Panc1 (cell line): ENCODE results near the gene RBMS3.

Source experiments
- POLR2AphosphoS5 ChIP-seq: IDR thresholded peaks from 2 replicates; pipeline ENCODE4 v1.6.1; 2012; ENCODE audit warnings: mild to moderate bottlenecking, low read depth, low read length, moderate library complexity
- REST ChIP-seq, 2 experiments: IDR thresholded peaks; 2 replicates each; pipeline ENCODE4 v1.6.1; 2011 to 2012; ENCODE audit warnings: low read depth in 2 of 2, control low read depth in 1 of 2, low read length in 1 of 2, mild to moderate bottlenecking in 1 of 2, moderate library complexity in 1 of 2; ENCODE audit not compliant: insufficient read depth in 1 of 2
- TCF7L2 ChIP-seq: IDR thresholded peaks from 2 replicates; pipeline ENCODE4 v1.6.1; 2011; ENCODE audit warnings: mild to moderate bottlenecking, low read depth, low read length, inconsistent platforms
- TF ChIP-seq, protein P1 (sequence below): fragments of 450-650 bp; IDR thresholded peaks from 2 replicates; pipeline ENCODE4 v1.5.1; 2017; ENCODE audit warnings: mild to moderate bottlenecking

GRCh38 chr3:29536016-29536758, 255.3 kb downstream of the RBMS3 start:
- TF ChIP-seq, protein P1, sequence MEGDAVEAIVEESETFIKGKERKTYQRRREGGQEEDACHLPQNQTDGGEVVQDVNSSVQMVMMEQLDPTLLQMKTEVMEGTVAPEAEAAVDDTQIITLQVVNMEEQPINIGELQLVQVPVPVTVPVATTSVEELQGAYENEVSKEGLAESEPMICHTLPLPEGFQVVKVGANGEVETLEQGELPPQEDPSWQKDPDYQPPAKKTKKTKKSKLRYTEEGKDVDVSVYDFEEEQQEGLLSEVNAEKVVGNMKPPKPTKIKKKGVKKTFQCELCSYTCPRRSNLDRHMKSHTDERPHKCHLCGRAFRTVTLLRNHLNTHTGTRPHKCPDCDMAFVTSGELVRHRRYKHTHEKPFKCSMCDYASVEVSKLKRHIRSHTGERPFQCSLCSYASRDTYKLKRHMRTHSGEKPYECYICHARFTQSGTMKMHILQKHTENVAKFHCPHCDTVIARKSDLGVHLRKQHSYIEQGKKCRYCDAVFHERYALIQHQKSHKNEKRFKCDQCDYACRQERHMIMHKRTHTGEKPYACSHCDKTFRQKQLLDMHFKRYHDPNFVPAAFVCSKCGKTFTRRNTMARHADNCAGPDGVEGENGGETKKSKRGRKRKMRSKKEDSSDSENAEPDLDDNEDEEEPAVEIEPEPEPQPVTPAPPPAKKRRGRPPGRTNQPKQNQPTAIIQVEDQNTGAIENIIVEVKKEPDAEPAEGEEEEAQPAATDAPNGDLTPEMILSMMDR = no peak
- TF ChIP-seq REST (IDR thresholded peaks at IDR 0.05; ENCODE audit: insufficient read depth in 1 of 2, low read depth in 2 of 2, low read length in 1 of 2) (no peak), POLR2AphosphoS5 (no peak), TCF7L2 (no peak)
